Activated CD8-positive, alpha-beta T cell treated with anti-CD3 and anti-CD28 coated beads for 36 hours (primary cell): ENCODE results near the gene NAALADL2. TPM values are rescaled to one million over a fixed set of nuclear protein-coding genes. Genes with fewer than 3 reads are reported as not detected.

Experiments used
- ATAC-seq: fragments of 200-7000 bp; cut with Tn5 transposase; one replicate; pipeline ENCODE4 v1.10.0; 2021; ENCODE audit warnings: mild to moderate bottlenecking, moderate library complexity
- CTCF ChIA-PET: fragments of 350-600 bp; sonication (Branson Sonifier 250); formaldehyde crosslinking; loops from one replicate; lab custom pipeline; 2021; ENCODE audit warnings: antibody characterized with exemption; lab: Charles Lee
- POLR2A ChIA-PET: fragments of 350-600 bp; sonication (Branson Sonifier 250); formaldehyde crosslinking; loops from one replicate; lab custom pipeline; 2021; ENCODE audit warnings: antibody characterized with exemption; lab: Charles Lee
- DNase-seq: peaks from one replicate; pipeline ENCODE4 v3.0.0-alpha.2; 2020
- H3K27ac Mint-ChIP-seq: one replicate; pipeline ENCODE4 v1.8.0; 2021; ENCODE audit warnings: mild to moderate bottlenecking, mixed read lengths
- H3K27me3 Mint-ChIP-seq: one replicate; pipeline ENCODE4 v1.8.0; 2021; ENCODE audit warnings: mixed read lengths
- H3K36me3 Mint-ChIP-seq: one replicate; pipeline ENCODE4 v1.8.0; 2021; ENCODE audit warnings: low read depth, mixed read lengths
- H3K4me1 Mint-ChIP-seq: one replicate; pipeline ENCODE4 v1.8.0; 2021; ENCODE audit warnings: low read depth, mixed read lengths
- H3K4me3 Mint-ChIP-seq: one replicate; pipeline ENCODE4 v1.8.0; 2021; ENCODE audit warnings: mild to moderate bottlenecking, moderate library complexity, mixed read lengths
- H3K9me3 Mint-ChIP-seq: one replicate; pipeline ENCODE4 v1.8.0; 2021; ENCODE audit warnings: mixed read lengths
- intact Hi-C: fragments of 100-400 bp; cut with micrococcal nuclease; formaldehyde crosslinking; loops from one replicate; pipeline ENCODE4 v1.10.0; 2022
- total RNA-seq, 2 experiments: library from RNA; stranded (reverse); gene quantifications; one replicate each; pipeline ENCODE4 v1.2.3, GENCODE V29; 2021
- TF ChIP-seq, protein P1 (sequence below): fragments of 200-600 bp; IDR thresholded peaks from one replicate; pipeline ENCODE4 v1.8.0; 2022; ENCODE audit warnings: antibody characterized with exemption, mild to moderate bottlenecking

NAALADL2 gene
- total RNA-seq, 2 experiments from 2014 or later: 0.60 TPM; not detected in 1

DNA sequence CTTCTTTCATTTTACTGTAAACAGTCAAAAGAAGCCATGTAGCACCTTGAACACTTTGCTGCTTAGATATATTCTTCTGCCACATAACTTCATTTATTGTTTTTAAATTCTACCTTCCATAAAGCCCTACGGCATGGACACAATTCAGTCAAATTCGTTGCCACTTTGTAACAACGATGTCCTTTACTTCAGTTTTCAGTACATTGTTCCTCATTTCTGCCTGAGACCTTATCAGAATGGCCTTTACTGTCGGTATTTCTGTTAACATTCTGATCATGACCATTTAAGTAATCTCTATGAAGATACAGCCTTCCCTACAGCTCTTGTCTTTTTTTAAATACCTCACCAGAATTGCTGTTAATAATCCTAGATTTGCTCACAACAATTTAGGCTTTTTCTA lies 466.9 kb downstream of the NAALADL2 start:
- Mint-ChIP-seq H3K9me3 (peaks cover 10% of the 10 kb centered on the region), H3K36me3 (no peaks in the 10 kb centered on the region), H3K27ac (no peak overlapping the region), H3K4me1 (no peaks in the 10 kb centered on the region), H3K27me3 (no peaks in the 10 kb centered on the region), H3K4me3 (no peak overlapping the region)
- ChIA-PET CTCF (no interaction called here), POLR2A (no interaction called here)
- no peak for ATAC-seq
- intact Hi-C loops: no loop called here
- TF ChIP-seq, protein P1, sequence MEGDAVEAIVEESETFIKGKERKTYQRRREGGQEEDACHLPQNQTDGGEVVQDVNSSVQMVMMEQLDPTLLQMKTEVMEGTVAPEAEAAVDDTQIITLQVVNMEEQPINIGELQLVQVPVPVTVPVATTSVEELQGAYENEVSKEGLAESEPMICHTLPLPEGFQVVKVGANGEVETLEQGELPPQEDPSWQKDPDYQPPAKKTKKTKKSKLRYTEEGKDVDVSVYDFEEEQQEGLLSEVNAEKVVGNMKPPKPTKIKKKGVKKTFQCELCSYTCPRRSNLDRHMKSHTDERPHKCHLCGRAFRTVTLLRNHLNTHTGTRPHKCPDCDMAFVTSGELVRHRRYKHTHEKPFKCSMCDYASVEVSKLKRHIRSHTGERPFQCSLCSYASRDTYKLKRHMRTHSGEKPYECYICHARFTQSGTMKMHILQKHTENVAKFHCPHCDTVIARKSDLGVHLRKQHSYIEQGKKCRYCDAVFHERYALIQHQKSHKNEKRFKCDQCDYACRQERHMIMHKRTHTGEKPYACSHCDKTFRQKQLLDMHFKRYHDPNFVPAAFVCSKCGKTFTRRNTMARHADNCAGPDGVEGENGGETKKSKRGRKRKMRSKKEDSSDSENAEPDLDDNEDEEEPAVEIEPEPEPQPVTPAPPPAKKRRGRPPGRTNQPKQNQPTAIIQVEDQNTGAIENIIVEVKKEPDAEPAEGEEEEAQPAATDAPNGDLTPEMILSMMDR: no peak
- DNase-seq: no peak

DNA sequence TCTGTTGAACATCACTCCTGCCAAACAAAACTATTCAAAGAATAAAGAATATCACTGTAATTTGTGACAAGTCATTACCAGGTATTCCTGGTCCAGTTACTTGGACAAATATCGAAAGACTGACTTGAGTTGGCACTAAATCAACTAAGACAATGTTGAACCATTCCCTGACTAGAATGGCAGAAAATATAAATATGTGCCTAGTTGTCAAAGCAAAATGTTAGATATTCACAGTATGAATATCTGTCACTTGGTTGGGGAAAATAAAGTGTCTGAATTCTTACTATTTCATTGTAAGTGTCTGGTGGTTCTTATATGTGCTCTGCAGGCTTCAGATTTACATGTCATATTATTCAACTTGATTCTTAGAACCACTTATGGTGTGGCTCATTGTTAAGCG lies 470.2 kb downstream of the NAALADL2 start:
- POLR2A ChIA-PET: no interaction called here
- Mint-ChIP-seq H3K4me1 (no peaks in the 10 kb centered on the region), H3K27me3 (no peaks in the 10 kb centered on the region), H3K36me3 (no peaks in the 10 kb centered on the region), H3K9me3 (peaks cover 10% of the 10 kb centered on the region), H3K27ac (no peak overlapping the region), H3K4me3 (no peak overlapping the region)
- DNase-seq (no peak), ATAC-seq (no peak)
- CTCF ChIA-PET: no interaction called here
- intact Hi-C loops: no loop called here
- TF ChIP-seq, protein P1: no peak

DNA sequence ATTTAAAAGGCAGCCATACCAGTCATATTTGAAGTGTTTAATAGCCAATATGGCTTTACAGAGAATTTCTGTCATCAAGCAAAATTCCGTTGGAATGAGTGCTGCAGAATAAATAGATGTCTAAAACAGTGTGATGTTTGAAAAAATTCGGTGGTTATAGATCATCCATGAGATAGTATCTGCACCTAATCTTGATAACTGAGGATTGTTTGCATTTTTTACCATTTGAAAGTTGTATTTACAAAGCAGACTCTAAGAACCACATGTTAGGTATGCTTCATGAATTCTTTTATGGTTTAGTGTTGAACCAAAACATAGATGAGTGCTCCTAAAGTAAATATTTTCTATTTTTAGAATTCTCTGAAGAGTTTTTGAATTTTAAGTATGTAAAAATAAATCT lies 476.1 kb downstream of the NAALADL2 start:
- Mint-ChIP-seq H3K27ac (no peak overlapping the region), H3K27me3 (no peaks in the 10 kb centered on the region), H3K4me1 (no peaks in the 10 kb centered on the region), H3K9me3 (peaks cover 6% of the 10 kb centered on the region), H3K36me3 (no peaks in the 10 kb centered on the region), H3K4me3 (no peak overlapping the region)
- TF ChIP-seq, protein P1: no peak
- intact Hi-C loops: no loop called here
- ATAC-seq (no peak), DNase-seq (no peak)
- ChIA-PET CTCF (no interaction called here), POLR2A (no interaction called here)

DNA sequence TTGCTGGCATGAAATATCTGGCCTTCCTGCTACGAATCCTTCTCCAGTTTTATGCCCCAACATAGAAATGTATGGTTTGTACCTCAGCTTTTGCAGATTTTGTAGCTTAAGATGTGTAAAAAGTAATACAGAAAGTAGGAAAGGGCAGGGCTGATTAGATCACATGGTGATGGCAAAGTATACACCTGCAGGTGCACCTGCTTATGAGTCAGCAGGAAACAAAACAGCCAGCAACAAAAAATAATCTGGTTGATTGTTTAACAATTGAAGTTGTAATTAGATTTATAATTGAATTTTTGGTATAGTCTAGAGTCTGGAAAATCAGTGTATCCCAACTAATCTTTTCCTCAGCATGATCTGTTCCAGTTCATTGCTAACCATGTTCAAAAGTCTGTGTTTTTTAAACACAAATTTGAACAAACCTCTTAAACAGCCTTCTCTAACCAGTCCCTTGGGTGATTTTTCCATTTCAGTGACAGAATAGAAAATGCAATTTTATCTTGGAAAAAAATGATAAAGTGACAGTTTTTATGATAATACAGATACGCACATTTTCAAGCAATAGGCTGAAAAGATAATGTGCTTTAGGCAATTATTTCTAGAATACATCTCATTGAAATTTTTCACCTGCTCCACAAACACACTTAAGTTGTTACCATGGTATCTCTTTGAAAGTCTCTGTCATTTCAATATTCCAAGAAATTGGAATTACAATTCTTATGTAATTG lies 477.4 kb downstream of the NAALADL2 start:
- ChIA-PET CTCF (no interaction called here), POLR2A (no interaction called here)
- no peak for ATAC-seq
- TF ChIP-seq, protein P1: no peak
- Mint-ChIP-seq H3K4me1 (no peaks in the 10 kb centered on the region), H3K36me3 (no peaks in the 10 kb centered on the region), H3K27me3 (no peaks in the 10 kb centered on the region), H3K4me3 (no peak overlapping the region), H3K27ac (no peak overlapping the region), H3K9me3 (no peaks in the 10 kb centered on the region)
- intact Hi-C loops: no loop called here
- no peak for DNase-seq

DNA sequence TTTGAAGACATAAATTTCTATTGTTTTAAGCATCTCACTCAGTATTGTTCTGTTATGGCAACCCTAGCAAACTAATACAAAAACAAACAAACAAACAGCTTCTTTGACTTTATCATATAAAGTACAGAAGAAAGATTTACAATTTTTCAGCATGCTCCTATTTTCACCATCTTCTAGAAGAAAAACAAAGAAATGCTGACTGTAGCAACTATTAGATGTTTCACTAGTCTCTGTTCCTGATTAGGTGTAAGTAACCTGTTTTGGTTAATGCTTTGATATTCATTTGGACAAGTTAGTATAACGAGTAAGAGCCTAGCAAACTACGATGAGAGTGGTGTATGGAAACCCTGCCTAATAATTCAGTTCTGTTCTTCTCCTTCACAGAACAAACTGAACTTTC lies 478.5 kb downstream of the NAALADL2 start:
- DNase-seq (no peak), ATAC-seq (no peak)
- no peak overlapping the region for H3K4me3 Mint-ChIP-seq
- no peaks in the 10 kb centered on the region for H3K4me1 Mint-ChIP-seq
- TF ChIP-seq, protein P1: no peak
- no peaks in the 10 kb centered on the region for H3K36me3 Mint-ChIP-seq
- H3K27me3 Mint-ChIP-seq: no peaks in the 10 kb centered on the region
- no peak overlapping the region for H3K27ac Mint-ChIP-seq
- H3K9me3 Mint-ChIP-seq: no peaks in the 10 kb centered on the region
- POLR2A ChIA-PET: no interaction called here
- intact Hi-C loops: no loop called here
- CTCF ChIA-PET: no interaction called here
